22Rv1 (cell line): ENCODE results near the gene NRCAM.
"Not testable (repeated sequence)": the region's sequence is repeated elsewhere in the genome, so short reads cannot be mapped to it uniquely, and the experiment has no call there.

Source experiments
- H3K27ac ChIP-seq: fragments of 450-650 bp; 2 replicates; pipeline ENCODE4 v1.5.1; 2017
- ZFX ChIP-seq: fragments of 450-650 bp; IDR thresholded peaks from 2 replicates; pipeline ENCODE4 v1.6.1; 2017; ENCODE audit warnings: antibody characterized with exemption, borderline replicate concordance
- TF ChIP-seq, protein P1 (sequence below): fragments of 450-650 bp; IDR thresholded peaks from 2 replicates; pipeline ENCODE4 v1.5.1; 2017; ENCODE audit warnings: mild to moderate bottlenecking

The NRCAM gene

GRCh38 chr7:108266035-108266434, 190.2 kb downstream of the NRCAM start:
- H3K27ac ChIP-seq: no peak overlapping the region
- no peak for TF ChIP-seq ZFX
- TF ChIP-seq, protein P1, sequence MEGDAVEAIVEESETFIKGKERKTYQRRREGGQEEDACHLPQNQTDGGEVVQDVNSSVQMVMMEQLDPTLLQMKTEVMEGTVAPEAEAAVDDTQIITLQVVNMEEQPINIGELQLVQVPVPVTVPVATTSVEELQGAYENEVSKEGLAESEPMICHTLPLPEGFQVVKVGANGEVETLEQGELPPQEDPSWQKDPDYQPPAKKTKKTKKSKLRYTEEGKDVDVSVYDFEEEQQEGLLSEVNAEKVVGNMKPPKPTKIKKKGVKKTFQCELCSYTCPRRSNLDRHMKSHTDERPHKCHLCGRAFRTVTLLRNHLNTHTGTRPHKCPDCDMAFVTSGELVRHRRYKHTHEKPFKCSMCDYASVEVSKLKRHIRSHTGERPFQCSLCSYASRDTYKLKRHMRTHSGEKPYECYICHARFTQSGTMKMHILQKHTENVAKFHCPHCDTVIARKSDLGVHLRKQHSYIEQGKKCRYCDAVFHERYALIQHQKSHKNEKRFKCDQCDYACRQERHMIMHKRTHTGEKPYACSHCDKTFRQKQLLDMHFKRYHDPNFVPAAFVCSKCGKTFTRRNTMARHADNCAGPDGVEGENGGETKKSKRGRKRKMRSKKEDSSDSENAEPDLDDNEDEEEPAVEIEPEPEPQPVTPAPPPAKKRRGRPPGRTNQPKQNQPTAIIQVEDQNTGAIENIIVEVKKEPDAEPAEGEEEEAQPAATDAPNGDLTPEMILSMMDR: no peak

DNA sequence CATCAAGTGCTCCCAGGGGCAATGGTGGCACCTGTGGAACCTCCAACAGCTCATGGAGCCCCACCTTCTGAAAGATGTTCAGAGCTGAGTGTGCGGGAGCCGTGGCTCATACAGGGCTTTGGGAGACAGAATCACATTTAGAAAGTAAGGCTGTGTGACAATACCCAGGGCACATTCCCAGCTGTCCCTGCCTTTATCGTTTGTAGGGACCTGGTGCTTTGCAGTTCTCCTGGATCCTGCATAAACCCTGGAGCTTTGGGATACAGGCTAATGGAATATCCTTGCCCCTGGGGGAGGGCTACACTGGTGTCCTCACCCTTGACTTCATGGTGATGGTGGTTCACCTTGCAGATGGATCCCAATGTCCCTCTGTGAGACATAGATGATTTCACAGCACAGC, 191.2 kb downstream of the NRCAM start:
- no peak for TF ChIP-seq ZFX
- TF ChIP-seq, protein P1: no peak
- no peak overlapping the region for H3K27ac ChIP-seq

GRCh38 chr7:108263425-108263824, 192.8 kb downstream of the NRCAM start:
- no peak overlapping the region for H3K27ac ChIP-seq
- TF ChIP-seq, protein P1: no peak

GRCh38 chr7:108261560-108262255, 194.5 kb downstream of the NRCAM start:
- H3K27ac ChIP-seq: no peak overlapping the region
- no peak for TF ChIP-seq ZFX
- TF ChIP-seq, protein P1: no peak

- H3K27ac ChIP-seq: not testable (repeated sequence)
Measured at GRCh38 chr7:108259447-108259846, 196.8 kb downstream of the NRCAM start.

DNA sequence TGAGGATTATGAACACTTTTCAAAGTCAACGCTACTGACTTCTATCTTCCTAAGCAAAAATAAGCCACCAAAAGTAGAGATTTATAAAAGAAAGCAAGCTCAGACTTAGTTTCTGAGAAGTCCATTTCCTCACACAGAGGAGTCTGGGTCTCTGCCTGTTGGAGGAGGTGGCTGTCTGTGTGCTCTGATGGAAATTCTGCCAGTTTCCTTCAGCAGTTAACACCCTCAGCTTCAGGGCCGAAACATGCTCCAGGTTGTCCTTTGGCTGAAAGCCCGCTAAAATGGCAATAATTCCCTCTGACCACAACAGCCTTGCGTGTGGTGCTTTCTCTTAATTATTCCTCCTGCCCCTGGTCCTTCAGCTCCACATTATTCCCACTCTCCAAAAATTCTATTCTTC, 198.3 kb downstream of the NRCAM start:
- no peak overlapping the region for H3K27ac ChIP-seq
- TF ChIP-seq ZFX: no peak
- TF ChIP-seq, protein P1: no peak

- TF ChIP-seq ZFX: no peak
Measured at GRCh38 chr7:108254259-108254658, 202.0 kb downstream of the NRCAM start.

DNA sequence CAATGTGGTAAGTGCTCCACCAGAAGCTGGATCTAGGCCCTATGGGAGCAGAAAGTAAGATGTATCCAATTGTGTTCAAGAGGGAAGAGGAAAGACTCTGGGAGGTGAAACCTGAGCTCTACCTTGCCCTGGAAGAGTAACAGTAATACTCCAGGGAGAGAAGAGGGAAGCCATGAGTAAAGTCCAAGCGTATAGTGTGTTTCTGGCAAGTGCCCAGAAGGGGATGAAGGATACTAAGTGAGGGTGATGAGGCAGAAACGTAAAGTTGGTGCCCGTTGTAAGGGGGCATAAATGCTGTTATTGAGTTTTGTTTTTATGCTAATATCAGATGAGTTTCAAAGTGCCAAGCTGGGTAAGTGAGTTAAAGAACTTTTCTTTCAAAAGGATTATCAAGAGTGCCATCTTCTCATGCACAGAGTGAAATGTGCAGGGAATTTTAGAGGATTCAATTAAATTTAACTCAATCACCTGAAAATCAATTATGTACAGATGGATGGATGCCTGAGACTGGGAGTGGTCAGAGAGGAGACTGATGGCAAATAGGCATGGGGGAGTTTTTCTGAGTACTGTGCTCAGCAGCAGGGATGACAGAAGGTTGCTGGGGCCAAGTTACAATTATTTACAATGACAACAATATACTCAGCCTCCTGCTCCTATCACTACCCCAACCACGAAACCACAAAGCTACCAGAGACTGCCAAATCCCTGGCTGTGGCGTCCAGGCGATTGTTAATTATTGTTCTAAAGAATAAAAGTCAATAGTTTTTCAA, 202.8 kb downstream of the NRCAM start:
- TF ChIP-seq, protein P1: no peak
- no peak for TF ChIP-seq ZFX
- no peak overlapping the region for H3K27ac ChIP-seq

More at GRCh38 chr7:108254259-108254658, 202.0 kb downstream of the NRCAM start:
- H3K27ac ChIP-seq: no peak overlapping the region
